ENCODE data around the gene TBC1D22A. TPM values are rescaled to one million over a fixed set of nuclear protein-coding genes. Genes with fewer than 3 reads are reported as not detected.

TBC1D22A gene
- total RNA-seq, 2 experiments from 2014 or later: 22.3 to 43.9 TPM

DNA sequence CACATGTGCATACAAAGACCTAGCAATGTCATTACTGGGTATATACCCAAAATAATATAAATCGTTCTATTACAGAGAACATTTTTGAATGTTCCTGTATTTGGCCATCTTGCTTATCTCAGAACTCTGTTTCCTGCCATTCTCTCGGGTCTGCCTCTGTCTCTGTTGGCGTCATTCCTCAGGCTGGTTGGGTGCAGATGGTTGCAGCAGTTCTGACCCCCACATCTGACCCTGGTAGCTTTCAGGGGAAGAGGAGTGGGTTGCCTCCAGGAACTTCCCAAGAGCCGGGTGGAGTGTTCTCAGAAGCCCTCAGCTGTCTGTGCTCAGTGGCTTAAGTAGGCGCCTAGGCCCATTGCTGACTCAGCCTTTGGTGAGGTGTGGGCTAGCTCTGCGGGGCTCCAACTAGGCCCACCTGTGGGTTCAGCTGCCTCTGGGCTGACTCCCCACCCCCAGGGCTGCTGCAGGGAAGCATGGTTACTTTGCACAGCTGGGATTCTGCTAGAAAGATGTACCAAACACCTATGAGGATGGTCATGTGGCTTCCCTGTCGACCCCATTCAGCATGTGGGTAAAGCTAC lies 114.0 kb downstream of the TBC1D22A start:
- Histone ChIP-seq H3K27ac (ENCODE audit: low read depth, low read length, poor library complexity, severe bottlenecking) (no peak overlapping the region), H3K79me2 (ENCODE audit: insufficient read depth, low read depth, low read length) (no peaks in the 10 kb centered on the region), H4K20me1 (ENCODE audit: insufficient read depth, low read length) (no peaks in the 10 kb centered on the region), H3K4me3 (ENCODE audit: low read depth, low read length, poor library complexity, severe bottlenecking) (no peak overlapping the region), H2AFZ (ENCODE audit: low read length) (no peak overlapping the region), H3K4me2 (ENCODE audit: low read length) (no peak overlapping the region), H3K9me3 (ENCODE audit: low read length) (no peaks in the 10 kb centered on the region), H3K36me3 (ENCODE audit: insufficient read depth, low read length) (no peaks in the 10 kb centered on the region), H3K4me1 (ENCODE audit: insufficient read depth, low read length, poor library complexity, severe bottlenecking) (no peaks in the 10 kb centered on the region), H3K9me2 (ENCODE audit: insufficient read depth, low read length) (no peaks in the 10 kb centered on the region)
- TF ChIP-seq, protein P1, sequence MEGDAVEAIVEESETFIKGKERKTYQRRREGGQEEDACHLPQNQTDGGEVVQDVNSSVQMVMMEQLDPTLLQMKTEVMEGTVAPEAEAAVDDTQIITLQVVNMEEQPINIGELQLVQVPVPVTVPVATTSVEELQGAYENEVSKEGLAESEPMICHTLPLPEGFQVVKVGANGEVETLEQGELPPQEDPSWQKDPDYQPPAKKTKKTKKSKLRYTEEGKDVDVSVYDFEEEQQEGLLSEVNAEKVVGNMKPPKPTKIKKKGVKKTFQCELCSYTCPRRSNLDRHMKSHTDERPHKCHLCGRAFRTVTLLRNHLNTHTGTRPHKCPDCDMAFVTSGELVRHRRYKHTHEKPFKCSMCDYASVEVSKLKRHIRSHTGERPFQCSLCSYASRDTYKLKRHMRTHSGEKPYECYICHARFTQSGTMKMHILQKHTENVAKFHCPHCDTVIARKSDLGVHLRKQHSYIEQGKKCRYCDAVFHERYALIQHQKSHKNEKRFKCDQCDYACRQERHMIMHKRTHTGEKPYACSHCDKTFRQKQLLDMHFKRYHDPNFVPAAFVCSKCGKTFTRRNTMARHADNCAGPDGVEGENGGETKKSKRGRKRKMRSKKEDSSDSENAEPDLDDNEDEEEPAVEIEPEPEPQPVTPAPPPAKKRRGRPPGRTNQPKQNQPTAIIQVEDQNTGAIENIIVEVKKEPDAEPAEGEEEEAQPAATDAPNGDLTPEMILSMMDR (conservative IDR thresholded peaks at IDR 0.05; ENCODE audit: low read length): no peak
- TF ChIP-seq EZH2phosphoT487 (IDR thresholded peaks at IDR 0.05; ENCODE audit: borderline replicate concordance, low read depth, low read length): no peak
- ChIA-PET POLR2A (interaction anchor here (0.7 kb wide), 1 partner anchor 49 kb away, joined by 3 read pairs; no protein-coding TSS in a partner anchor), CTCF (ENCODE audit: unreplicated experiment) (no interaction called here)
- intact Hi-C loops (cut with micrococcal nuclease; ENCODE audit: unreplicated experiment): no loop called here
- DNase-seq (ENCODE audit: low spot score): no peak
- BruUV-seq (replicated peaks): no TSS peak

DNA sequence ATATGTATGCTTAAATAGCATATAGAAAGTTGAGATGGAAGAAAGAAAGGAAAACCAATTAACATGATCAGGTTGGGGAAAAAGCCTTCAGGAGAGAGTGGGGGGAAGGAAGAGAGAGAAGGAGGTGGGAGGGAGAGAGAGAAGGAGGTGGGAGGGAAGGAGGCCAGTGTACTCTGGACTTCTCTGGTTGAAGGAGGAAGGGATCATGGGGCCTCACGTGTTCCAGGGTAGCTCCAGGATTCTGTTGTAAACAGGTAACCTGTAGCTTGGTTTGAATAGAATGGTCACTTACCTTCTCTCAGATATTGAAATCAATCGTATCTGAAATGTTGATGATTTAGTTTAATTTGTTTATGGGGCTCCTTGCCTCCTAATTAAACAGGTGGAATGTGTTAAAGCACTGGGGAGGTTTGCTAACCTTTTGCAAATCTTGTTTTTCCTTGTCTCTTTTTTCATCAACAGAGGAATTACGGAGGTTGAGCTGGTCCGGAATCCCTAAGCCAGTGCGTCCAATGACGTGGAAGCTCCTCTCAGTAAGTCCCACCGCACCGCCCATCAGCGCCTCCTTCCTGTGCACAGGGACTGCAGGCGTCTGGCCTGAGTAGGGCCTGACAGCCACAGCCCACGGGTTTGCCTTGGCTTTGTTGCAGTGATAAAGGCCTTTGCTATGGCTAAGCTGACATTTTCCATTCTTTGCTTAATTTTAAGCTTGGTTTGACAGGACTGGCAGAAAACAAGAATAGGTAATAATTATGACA lies 115.9 kb downstream of the TBC1D22A start:
- Histone ChIP-seq H3K79me2 (ENCODE audit: insufficient read depth, low read depth, low read length) (no peaks in the 10 kb centered on the region), H2AFZ (ENCODE audit: low read length) (no peak overlapping the region), H3K9me3 (ENCODE audit: low read length) (no peaks in the 10 kb centered on the region), H3K27ac (ENCODE audit: low read depth, low read length, poor library complexity, severe bottlenecking) (no peak overlapping the region), H4K20me1 (ENCODE audit: insufficient read depth, low read length) (no peaks in the 10 kb centered on the region), H3K4me3 (ENCODE audit: low read depth, low read length, poor library complexity, severe bottlenecking) (no peak overlapping the region), H3K36me3 (ENCODE audit: insufficient read depth, low read length) (no peaks in the 10 kb centered on the region), H3K9me2 (ENCODE audit: insufficient read depth, low read length) (no peaks in the 10 kb centered on the region), H3K4me2 (ENCODE audit: low read length) (no peak overlapping the region), H3K4me1 (ENCODE audit: insufficient read depth, low read length, poor library complexity, severe bottlenecking) (no peaks in the 10 kb centered on the region)
- ChIA-PET CTCF (ENCODE audit: unreplicated experiment) (no interaction called here), POLR2A (interaction anchor here (0.7 kb wide), 1 partner anchor 12 kb away, joined by 3 read pairs; no protein-coding TSS in a partner anchor)
- no TSS peak for BruUV-seq (replicated peaks)
- no peak for DNase-seq (ENCODE audit: low spot score)
- intact Hi-C loops (cut with micrococcal nuclease; ENCODE audit: unreplicated experiment): no loop called here
- no peak for TF ChIP-seq EZH2phosphoT487 (IDR thresholded peaks at IDR 0.05; ENCODE audit: borderline replicate concordance, low read depth, low read length)
- TF ChIP-seq, protein P1 (conservative IDR thresholded peaks at IDR 0.05; ENCODE audit: low read length): no peak

DNA sequence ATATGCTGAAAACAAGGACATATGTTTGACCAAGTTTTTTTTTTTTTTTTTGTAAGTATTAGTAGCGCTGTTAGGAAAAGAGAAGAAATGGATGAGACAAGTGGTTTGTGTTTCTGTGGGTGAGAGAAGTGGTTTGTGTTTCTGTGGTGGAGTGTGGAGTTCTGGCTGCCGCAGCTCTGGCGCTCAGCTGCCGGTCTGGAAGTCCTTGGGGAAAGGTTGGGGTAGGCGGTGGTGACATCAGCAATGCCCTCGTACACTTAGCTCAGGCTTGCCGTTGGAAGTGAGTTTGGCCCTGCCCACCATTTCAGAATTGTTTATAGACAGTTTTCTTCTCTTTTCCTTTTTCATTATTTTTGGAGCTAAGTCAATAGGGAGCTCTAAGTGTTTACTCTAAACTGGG lies 116.6 kb downstream of the TBC1D22A start:
- Histone ChIP-seq H3K27ac (ENCODE audit: low read depth, low read length, poor library complexity, severe bottlenecking) (no peak overlapping the region), H2AFZ (ENCODE audit: low read length) (no peak overlapping the region), H3K4me3 (ENCODE audit: low read depth, low read length, poor library complexity, severe bottlenecking) (no peak overlapping the region), H3K4me1 (ENCODE audit: insufficient read depth, low read length, poor library complexity, severe bottlenecking) (no peaks in the 10 kb centered on the region), H4K20me1 (ENCODE audit: insufficient read depth, low read length) (no peaks in the 10 kb centered on the region), H3K4me2 (ENCODE audit: low read length) (no peak overlapping the region), H3K9me3 (ENCODE audit: low read length) (no peaks in the 10 kb centered on the region), H3K36me3 (ENCODE audit: insufficient read depth, low read length) (no peaks in the 10 kb centered on the region), H3K79me2 (ENCODE audit: insufficient read depth, low read depth, low read length) (no peaks in the 10 kb centered on the region), H3K9me2 (ENCODE audit: insufficient read depth, low read length) (no peaks in the 10 kb centered on the region)
- BruUV-seq (replicated peaks): no TSS peak
- intact Hi-C loops (cut with micrococcal nuclease; ENCODE audit: unreplicated experiment): no loop called here
- ChIA-PET CTCF (ENCODE audit: unreplicated experiment) (no interaction called here), POLR2A (interaction anchor here (0.7 kb wide), 1 partner anchor 12 kb away, joined by 3 read pairs; no protein-coding TSS in a partner anchor)
- TF ChIP-seq EZH2phosphoT487 (IDR thresholded peaks at IDR 0.05; ENCODE audit: borderline replicate concordance, low read depth, low read length): no peak
- TF ChIP-seq, protein P1 (conservative IDR thresholded peaks at IDR 0.05; ENCODE audit: low read length): no peak
- DNase-seq (ENCODE audit: low spot score): no peak

Measured in OCI-LY7 (cell line).